RWPE1 (cell line): ENCODE data around the gene CLPTM1L.

ENCODE experiments used
- CTCF ChIA-PET: fragments of 350-600 bp; sonication (Branson Sonifier 250); formaldehyde crosslinking; extraction: SDS; loops from one replicate; lab custom pipeline; 2021; lab: Yijun Ruan, JAX
- POLR2A ChIA-PET: fragments of 400-600 bp; formaldehyde crosslinking; extraction: SDS; loops from one replicate; lab custom pipeline; 2020; ENCODE audit warnings: antibody characterized with exemption; ENCODE audit not compliant: low non-redundant PET; lab: Yijun Ruan, JAX
- DNase-seq: peaks from one replicate; pipeline ENCODE4 v3.0.0; 2012; ENCODE audit warnings: low spot score
- H3K27ac ChIP-seq: fragments of 450-650 bp; 2 replicates; pipeline ENCODE4 v1.5.1; 2017
- TF ChIP-seq, protein P1 (sequence below): fragments of 450-650 bp; conservative IDR thresholded peaks from 2 replicates; pipeline ENCODE4 v1.5.1; 2017; ENCODE audit warnings: low read depth, mild to moderate bottlenecking

Gene CLPTM1L

DNA sequence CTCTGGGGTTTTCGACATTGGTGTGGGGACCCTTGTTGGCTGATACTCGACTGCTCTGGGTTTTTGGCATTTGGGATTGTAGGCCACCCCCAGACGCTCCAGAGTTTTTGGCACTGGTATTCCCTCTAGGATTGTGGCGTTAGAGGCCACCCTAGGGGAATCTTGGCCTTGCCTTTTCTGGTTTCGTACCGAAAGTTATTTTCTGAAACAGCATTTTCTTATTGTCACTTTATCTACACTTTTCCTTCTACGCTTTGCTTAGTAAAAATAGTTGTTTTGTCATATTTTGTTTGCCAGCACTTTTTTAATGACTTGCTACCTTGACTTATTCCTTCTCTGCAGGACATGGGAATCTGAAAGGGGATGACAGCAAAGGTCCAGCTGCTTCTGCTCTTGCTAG lies 25.1 kb upstream of the CLPTM1L start:
- no peak for DNase-seq
- ChIA-PET CTCF (no interaction called here), POLR2A (no interaction called here)
- TF ChIP-seq, protein P1, sequence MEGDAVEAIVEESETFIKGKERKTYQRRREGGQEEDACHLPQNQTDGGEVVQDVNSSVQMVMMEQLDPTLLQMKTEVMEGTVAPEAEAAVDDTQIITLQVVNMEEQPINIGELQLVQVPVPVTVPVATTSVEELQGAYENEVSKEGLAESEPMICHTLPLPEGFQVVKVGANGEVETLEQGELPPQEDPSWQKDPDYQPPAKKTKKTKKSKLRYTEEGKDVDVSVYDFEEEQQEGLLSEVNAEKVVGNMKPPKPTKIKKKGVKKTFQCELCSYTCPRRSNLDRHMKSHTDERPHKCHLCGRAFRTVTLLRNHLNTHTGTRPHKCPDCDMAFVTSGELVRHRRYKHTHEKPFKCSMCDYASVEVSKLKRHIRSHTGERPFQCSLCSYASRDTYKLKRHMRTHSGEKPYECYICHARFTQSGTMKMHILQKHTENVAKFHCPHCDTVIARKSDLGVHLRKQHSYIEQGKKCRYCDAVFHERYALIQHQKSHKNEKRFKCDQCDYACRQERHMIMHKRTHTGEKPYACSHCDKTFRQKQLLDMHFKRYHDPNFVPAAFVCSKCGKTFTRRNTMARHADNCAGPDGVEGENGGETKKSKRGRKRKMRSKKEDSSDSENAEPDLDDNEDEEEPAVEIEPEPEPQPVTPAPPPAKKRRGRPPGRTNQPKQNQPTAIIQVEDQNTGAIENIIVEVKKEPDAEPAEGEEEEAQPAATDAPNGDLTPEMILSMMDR = no peak
- no peak overlapping the region for H3K27ac ChIP-seq

DNA sequence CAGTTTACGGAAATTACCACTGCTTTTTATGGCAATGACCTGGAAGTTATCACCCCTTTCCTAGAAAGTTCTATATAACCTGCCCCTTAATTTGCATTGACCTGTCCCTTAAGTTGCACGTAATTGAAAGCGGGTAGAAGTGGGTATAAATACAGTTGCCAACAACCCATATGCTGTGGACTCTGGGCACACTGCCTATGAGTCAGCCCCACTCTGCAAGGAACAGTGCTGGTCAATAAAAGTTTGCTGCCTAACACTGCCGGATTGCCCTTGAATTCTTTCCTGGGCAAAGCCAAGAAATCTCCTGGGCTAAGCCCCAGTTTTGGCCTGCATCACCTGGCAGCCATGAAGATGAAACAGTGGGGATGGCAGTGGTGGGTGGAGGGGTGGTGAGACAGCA lies 23.9 kb upstream of the CLPTM1L start:
- ChIA-PET CTCF (no interaction called here), POLR2A (no interaction called here)
- H3K27ac ChIP-seq = no peak overlapping the region
- TF ChIP-seq, protein P1 = no peak
- DNase-seq = no peak

GRCh38 chr5:1368236-1368635 lies 23.3 kb upstream of the CLPTM1L start:
- ChIA-PET POLR2A (no interaction called here), CTCF (no interaction called here)
- no peak overlapping the region for H3K27ac ChIP-seq
- DNase-seq = no peak
- TF ChIP-seq, protein P1 = no peak

GRCh38 chr5:1367149-1367548 lies 22.2 kb upstream of the CLPTM1L start:
- POLR2A ChIA-PET = no interaction called here
- no peak overlapping the region for H3K27ac ChIP-seq
- no peak for DNase-seq
- TF ChIP-seq, protein P1 = no peak
- CTCF ChIA-PET = no interaction called here

- no peak overlapping the region for H3K27ac ChIP-seq
- CTCF ChIA-PET = no interaction called here
- POLR2A ChIA-PET = no interaction called here
- TF ChIP-seq, protein P1 = no peak
- DNase-seq = no peak
Observed at GRCh38 chr5:1366514-1366913, 21.6 kb upstream of the CLPTM1L start.

DNA sequence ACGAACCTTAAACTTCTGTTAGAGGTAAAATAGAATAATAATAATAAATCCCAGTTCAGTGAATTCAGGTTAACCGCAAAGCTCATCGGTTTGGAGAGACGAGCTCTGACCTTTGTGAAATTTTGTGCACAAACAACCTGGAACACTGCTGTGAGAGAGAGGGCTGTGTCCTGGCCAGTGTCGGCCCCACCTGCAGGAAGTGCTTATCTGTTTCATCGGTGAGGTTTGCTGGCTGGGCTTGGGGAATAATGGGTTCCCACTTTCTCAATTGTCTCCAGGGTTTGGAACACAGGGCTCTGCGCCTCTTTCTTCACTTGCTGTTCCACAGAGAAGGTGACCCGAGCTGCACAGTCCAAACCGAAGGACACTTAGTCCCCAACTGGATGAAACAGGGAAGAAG lies 19.3 kb upstream of the CLPTM1L start:
- CTCF ChIA-PET = interaction anchor here (0.5 kb wide), 1 partner anchor 190 kb away, joined by 3 read pairs; no protein-coding TSS in a partner anchor
- POLR2A ChIA-PET = no interaction called here
- no peak overlapping the region for H3K27ac ChIP-seq
- TF ChIP-seq, protein P1 = no peak
- no peak for DNase-seq

DNA sequence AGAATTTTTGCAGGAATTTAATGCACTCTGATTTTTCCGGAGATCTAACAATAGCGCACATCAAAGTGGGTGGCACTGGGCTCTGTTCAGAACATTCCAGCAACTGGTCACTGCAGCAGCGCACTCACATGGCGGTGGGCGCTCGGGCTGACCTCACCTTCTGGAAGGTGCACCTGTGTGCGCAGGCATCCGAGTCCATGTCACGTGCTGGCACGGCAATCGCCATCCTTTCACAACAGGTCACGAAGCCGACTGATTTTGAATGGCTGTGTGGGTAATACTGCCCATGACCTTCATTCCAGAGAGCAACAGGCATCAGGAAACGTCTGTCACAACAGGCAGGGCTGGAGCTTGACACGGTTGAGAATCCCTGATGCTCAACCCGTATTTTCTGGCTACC lies 18.7 kb upstream of the CLPTM1L start:
- no peak for DNase-seq
- CTCF ChIA-PET = no interaction called here
- POLR2A ChIA-PET = no interaction called here
- TF ChIP-seq, protein P1 = no peak
- no peak overlapping the region for H3K27ac ChIP-seq
